ENCODE measurements around the gene XYLT2.
"Not testable (repeated sequence)": the region's sequence is repeated elsewhere in the genome, so short reads cannot be mapped to it uniquely, and the experiment has no call there.

XYLT2 gene

GRCh38 chr17:50399591-50399990 lies 53.7 kb downstream of the XYLT2 start:
- not testable (repeated sequence) for H3K27ac Mint-ChIP-seq, H3K27me3 Mint-ChIP-seq, H3K4me3 Mint-ChIP-seq, H3K36me3 Mint-ChIP-seq, H3K9me3 Mint-ChIP-seq, ATAC-seq
- H3K4me1 Mint-ChIP-seq: peaks cover 28% of the 10 kb centered on the region

- H3K9me3 Mint-ChIP-seq, ATAC-seq, H3K36me3 Mint-ChIP-seq, H3K27ac Mint-ChIP-seq, H3K4me1 Mint-ChIP-seq, H3K4me3 Mint-ChIP-seq: not testable (repeated sequence)
- peaks cover 29% of the 10 kb centered on the region for H3K27me3 Mint-ChIP-seq
Measured at GRCh38 chr17:50405351-50405750, 59.4 kb downstream of the XYLT2 start.

GRCh38 chr17:50406578-50406977 lies 60.7 kb downstream of the XYLT2 start:
- H3K27ac Mint-ChIP-seq: no peak overlapping the region
- H3K27me3 Mint-ChIP-seq: peaks cover 29% of the 10 kb centered on the region
- no peaks in the 10 kb centered on the region for H3K36me3 Mint-ChIP-seq

GRCh38 chr17:50407921-50408320 lies 62.0 kb downstream of the XYLT2 start:
- Mint-ChIP-seq H3K27ac (no peak overlapping the region), H3K36me3 (no peaks in the 10 kb centered on the region), H3K4me1 (no peaks in the 10 kb centered on the region), H3K9me3 (peaks cover 4% of the 10 kb centered on the region), H3K4me3 (no peak overlapping the region), H3K27me3 (peaks cover 29% of the 10 kb centered on the region)
- ATAC-seq: no peak

More at GRCh38 chr17:50406578-50406977, 60.7 kb downstream of the XYLT2 start:
- no peak for ATAC-seq
- Mint-ChIP-seq H3K4me1 (no peaks in the 10 kb centered on the region), H3K4me3 (no peak overlapping the region), H3K9me3 (no peaks in the 10 kb centered on the region)

Measured in stimulated activated memory B cell treated with anti-CD40 and anti-IgM and Interleukin-4, amounts not matched to agents 10 μg/mL and 1 μg/mL and 100 μg/mL, for 72 hours (primary cell).